NCI-H748 treated with DMSO at 0.1 percent for 48 hours (cell line): ENCODE measurements around the gene HK2.
A peak's percentile ranks its signal among the peaks of the same experiment; 100 is the strongest.
"Not testable (repeated sequence)": the region's sequence is repeated elsewhere in the genome, so short reads cannot be mapped to it uniquely, and the experiment has no call there.

Experiments used
- DNase-seq: peaks from one replicate; lab custom pipeline; 2025; lab: John Stamatoyannopoulos, UW

HK2 gene

DNA sequence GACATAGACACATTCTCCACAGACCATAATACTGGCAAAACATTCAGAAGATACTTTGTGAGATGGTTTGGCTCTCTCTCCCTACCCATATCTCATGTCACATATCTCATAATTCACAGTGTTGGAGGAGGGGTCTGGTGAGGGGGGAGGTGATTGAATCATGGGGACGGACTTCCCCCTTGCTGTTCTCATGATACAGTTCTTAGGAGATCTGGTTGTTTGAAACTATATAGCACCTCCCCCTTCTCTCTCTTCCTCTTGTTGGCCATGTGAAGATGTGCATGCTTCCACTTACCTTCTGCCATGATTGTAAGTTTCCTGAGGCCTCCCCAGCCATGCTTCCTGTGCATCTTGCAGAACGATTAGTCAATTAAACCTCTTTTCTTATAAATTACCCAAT is 61.1 kb downstream of the HK2 start:
- no peak for DNase-seq

- no peak for DNase-seq
These were observed 62.3 kb downstream of the HK2 start for GRCh38 chr2:74896232-74896631.

GRCh38 chr2:74900225-74900624 is 66.3 kb downstream of the HK2 start:
- DNase-seq, result not testable (repeated sequence)

- DNase-seq, result peak; percentile 81
These were observed 68.4 kb downstream of the HK2 start for GRCh38 chr2:74902281-74902860.

- no peak for DNase-seq
These were observed 72.5 kb downstream of the HK2 start for GRCh38 chr2:74906395-74906794.

- not testable (repeated sequence) for DNase-seq
These were observed 73.6 kb downstream of the HK2 start for GRCh38 chr2:74907560-74907959.

DNA sequence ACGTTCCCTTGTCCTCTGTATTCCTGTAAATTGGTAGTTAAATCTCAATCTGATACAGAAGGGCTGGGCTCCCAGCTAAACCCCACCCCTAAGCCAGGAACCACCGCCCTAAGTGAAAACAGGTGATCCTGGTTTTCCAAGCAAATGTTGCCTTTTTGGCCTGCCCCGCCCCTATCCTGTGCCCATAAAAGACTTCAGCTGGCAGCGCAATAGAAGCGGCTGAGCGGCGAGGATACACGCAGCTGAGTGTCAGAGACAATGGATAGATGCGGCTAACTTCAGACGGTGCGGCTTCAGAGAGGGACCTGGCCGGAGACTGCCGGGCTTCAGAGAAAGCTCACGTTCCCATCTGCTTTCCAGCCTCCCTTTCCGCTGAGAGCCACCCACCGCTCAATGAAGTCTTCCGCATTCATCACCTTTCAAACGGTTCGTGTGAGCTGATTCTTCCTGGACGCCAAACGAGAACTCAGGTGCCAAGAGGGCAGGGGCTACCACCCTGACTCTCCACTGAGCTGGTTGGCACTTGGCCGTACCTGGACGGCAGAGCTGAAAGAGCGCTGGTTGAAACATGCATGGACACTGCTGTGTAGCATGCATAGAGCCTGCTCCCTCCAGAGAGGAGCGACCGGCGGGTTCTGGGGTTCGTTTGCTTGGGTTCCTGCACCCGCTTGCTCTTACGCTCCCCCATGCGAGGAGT is 75.0 kb downstream of the HK2 start:
- DNase-seq, result peak; percentile 57

DNA sequence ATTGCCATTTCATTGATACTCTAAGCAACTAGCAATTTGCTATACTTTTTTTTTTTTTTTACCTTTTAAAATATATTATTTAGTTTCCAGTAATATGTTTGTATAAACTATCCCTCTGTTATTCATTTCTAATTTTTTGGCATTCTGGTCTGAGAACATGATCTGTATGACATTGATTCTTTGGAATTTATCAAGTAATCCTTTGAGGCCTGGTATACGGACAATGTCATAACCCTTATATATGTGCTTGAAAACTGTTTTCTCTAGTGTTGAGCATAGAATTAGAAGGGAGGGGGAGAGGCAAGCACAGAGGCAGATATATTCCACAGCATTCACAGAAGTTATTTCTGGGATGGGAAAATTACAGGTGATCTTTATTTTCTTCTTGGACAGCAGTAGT is 76.3 kb downstream of the HK2 start:
- no peak for DNase-seq

GRCh38 chr2:74911061-74911460 is 77.1 kb downstream of the HK2 start:
- DNase-seq, result no peak

- no peak for DNase-seq
These were observed 81.8 kb downstream of the HK2 start for GRCh38 chr2:74915743-74916142.

GRCh38 chr2:74916394-74916793 is 82.5 kb downstream of the HK2 start:
- no peak for DNase-seq

GRCh38 chr2:74917702-74918619 is 84.0 kb downstream of the HK2 start:
- no peak for DNase-seq

GRCh38 chr2:74919827-74920226 is 85.9 kb downstream of the HK2 start:
- DNase-seq, result peak; percentile 40

DNA sequence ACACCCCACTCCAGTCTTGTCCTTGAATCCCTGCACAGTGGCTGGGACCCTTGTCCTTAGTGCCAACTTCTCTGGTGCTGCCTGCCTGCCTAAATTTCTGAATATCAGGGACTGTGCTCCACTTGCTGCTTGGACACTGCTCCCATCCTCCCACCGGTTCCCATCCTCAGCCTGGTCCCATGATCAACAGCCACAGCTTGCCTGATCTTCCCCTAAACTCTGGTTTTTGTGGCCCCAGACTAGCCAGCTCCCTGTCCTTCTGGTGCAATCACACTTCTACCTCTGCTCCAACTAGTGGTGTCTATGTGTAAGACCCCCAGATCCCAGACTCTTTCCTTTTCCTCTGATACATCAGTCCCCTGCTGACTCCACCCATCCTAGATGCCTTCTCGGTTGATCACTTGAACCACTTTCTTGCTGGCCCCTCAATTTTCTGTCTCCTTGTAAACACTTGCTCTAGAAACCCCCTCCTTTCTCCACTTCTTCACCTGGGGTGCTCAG is 87.4 kb downstream of the HK2 start:
- no peak for DNase-seq

DNA sequence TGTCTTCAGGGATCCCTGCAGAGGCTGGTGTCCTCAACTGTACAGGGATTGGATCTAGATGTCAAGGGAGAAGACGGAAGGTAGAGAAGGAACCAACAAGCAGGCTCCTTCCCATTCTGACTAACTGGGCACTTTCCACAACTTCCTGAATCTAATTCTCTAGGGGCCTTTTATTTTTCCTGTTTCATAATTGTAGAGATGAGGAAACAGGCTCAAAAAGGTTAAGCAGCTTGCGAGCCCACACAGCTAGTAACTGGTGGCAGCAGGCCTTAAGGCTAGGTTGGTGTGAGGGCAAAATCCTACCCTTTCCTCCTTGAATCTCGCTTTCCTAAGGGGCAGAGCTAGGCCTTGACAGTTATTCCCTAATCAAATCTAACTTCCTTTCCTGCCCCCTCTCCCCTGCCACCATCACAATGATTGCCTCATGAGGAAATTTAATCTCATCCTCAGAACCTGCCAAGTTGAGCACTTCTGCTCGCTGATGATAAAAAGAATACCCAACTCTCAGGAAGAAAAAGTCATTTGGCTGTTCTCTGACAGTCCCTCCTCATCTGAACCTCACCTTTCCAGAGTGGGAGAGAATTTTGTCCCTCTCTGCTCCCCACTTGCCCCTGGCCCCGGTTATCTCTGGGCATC is 88.8 kb downstream of the HK2 start:
- no peak for DNase-seq

GRCh38 chr2:74924463-74925265 is 90.7 kb downstream of the HK2 start:
- no peak for DNase-seq

- no peak for DNase-seq
These were observed 91.4 kb downstream of the HK2 start for GRCh38 chr2:74925361-74925786.

DNA sequence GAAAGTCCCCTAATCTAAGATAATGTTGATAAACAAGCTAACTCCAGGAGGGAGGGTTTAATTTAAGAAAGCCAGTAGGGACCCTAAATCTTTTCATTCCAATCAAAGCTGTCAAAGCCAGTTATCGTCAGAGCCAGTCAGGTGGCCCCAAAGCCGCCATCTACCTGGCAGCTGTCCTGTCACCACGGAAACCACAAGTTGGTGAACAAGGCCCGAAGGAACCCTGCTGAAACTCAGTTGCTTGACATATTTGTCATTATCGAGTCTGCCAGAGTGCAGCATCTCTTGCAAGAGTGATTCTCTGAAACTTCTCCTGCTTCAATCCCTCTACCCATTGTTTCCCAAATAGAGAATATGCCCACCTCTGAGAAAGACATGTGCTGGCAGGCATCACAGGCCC is 93.7 kb downstream of the HK2 start:
- no peak for DNase-seq

DNA sequence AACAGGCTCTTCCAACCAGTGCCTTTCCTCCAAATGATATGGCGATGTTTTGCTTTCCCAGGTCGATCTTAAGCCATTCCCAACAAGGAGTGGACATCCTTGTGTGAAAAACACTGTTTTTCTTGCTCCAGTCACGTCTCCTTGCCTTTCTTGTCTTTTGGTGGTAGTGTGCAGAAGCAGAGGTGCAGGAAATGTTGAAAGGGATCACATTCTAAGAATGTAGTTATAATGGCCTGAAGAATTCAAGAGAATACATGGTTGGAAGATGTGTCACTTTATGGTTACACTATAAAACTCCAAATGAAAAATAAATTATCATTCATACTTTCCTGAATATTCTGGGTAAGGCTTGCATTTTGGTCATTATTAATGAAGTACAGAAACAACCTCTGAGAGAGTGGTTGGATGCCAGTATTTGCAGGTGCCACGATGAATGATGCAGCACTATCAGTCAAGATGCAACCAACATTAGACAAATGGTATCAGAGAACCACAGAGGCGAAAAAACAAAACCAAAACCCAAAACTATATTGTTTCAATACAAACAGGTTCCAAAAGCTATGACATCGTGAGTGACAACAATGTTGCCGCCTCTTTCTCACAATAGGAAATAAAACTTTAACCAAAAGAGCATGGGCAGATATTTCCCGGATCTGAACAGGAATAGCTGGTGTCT is 97.0 kb downstream of the HK2 start:
- no peak for DNase-seq

- DNase-seq, result no peak
These were observed 98.0 kb downstream of the HK2 start for GRCh38 chr2:74931940-74932339.

GRCh38 chr2:74935975-74936391 is 102.1 kb downstream of the HK2 start:
- no peak for DNase-seq
